ENCODE measurements around the gene C4orf17. TPM values are rescaled to one million over a fixed set of nuclear protein-coding genes. Genes with fewer than 3 reads are reported as not detected.

The C4orf17 gene
- total RNA-seq, 1 experiment from 2014 or later, result not detected

- in situ Hi-C loops (cut with HindIII; ENCODE audit: low pct_unique_long_range_greater_than_20kb, low sequenced_read_pairs), result no loop called here
- no peak for DNase-seq (ENCODE audit: low read depth, low spot score)
These were observed 76.0 kb downstream of the C4orf17 start for GRCh38 chr4:99586797-99587196.

- no peak for DNase-seq (ENCODE audit: low read depth, low spot score)
- in situ Hi-C loops (cut with HindIII; ENCODE audit: low pct_unique_long_range_greater_than_20kb, low sequenced_read_pairs), result no loop called here
These were observed 76.5 kb downstream of the C4orf17 start for GRCh38 chr4:99587309-99587708.

GRCh38 chr4:99587803-99588202, 77.0 kb downstream of the C4orf17 start:
- in situ Hi-C loops (cut with HindIII; ENCODE audit: low pct_unique_long_range_greater_than_20kb, low sequenced_read_pairs), result no loop called here
- DNase-seq (ENCODE audit: low read depth, low spot score), result no peak

- no peak for DNase-seq (ENCODE audit: low read depth, low spot score)
- in situ Hi-C loops (cut with HindIII; ENCODE audit: low pct_unique_long_range_greater_than_20kb, low sequenced_read_pairs), result no loop called here
These were observed 80.9 kb downstream of the C4orf17 start for GRCh38 chr4:99591757-99592156.

Other genes starting within 250 kb of the C4orf17 start
- gene ADH1A, start 220.0 kb upstream of the C4orf17 start, total RNA-seq (2014; rRNA removed; shearing (Covaris generic)), result not detected in 2 replicates
- not detected in 2 replicates for gene ADH1B, start 189.6 kb upstream of the C4orf17 start, total RNA-seq (2014; rRNA removed; shearing (Covaris generic))
- gene ADH1C, start 158.3 kb upstream of the C4orf17 start, total RNA-seq (2014; rRNA removed; shearing (Covaris generic)), result not detected in 2 replicates
- not detected in 2 replicates for gene ADH7, start 75.7 kb upstream of the C4orf17 start, total RNA-seq (2014; rRNA removed; shearing (Covaris generic))
- gene TRMT10A, start 53.0 kb downstream of the C4orf17 start, total RNA-seq (2014; rRNA removed; shearing (Covaris generic)), result 8.4 and 9.0 TPM in 2 replicates
- 0.37 and 0.56 TPM in 2 replicates for gene MTTP, start 63.8 kb downstream of the C4orf17 start, total RNA-seq (2014; rRNA removed; shearing (Covaris generic))
- 0.08 and 0.13 TPM in 2 replicates for gene C4orf54, start 146.8 kb downstream of the C4orf17 start, total RNA-seq (2014; rRNA removed; shearing (Covaris generic))